SK-N-MC (cell line): ENCODE data around the gene EDC3.
"Not testable (repeated sequence)": the region's sequence is repeated elsewhere in the genome, so short reads cannot be mapped to it uniquely, and the experiment has no call there.

ENCODE experiments used
- EZH2 ChIP-seq: fragments of 200-600 bp; sonication (generic); IDR thresholded peaks from one replicate; pipeline ENCODE4 v1.6.1; 2017; ENCODE audit warnings: antibody characterized with exemption
- FOXP2 ChIP-seq: optimal IDR thresholded peaks from 2 replicates; pipeline ENCODE3; 2011; ENCODE audit warnings: mild to moderate bottlenecking, moderate library complexity; ENCODE audit not compliant: insufficient read depth; ENCODE audit errors: extremely low read length, control extremely low read depth
- POLR2AphosphoS5 ChIP-seq: IDR thresholded peaks from 2 replicates; pipeline ENCODE4 v1.6.1; 2012; ENCODE audit warnings: mild to moderate bottlenecking, low read depth, low read length, borderline replicate concordance

- not testable (repeated sequence) for TF ChIP-seq EZH2, POLR2AphosphoS5, FOXP2
Measured at GRCh38 chr15:74597146-74597705, 98.6 kb downstream of the EDC3 start.
